Head of caudate nucleus (tissue), 42 donors: ENCODE data around the gene LIPI.
A peak's percentile ranks its signal among the peaks of the same experiment; 100 is the strongest.
"Not testable (repeated sequence)": the region's sequence is repeated elsewhere in the genome, so short reads cannot be mapped to it uniquely, and the experiment has no call there.

Experiments
- DNase-seq, 42 donors: peaks; one replicate each; pipeline versions ENCODE4 v3.0.0 to v3.0.0-alpha.2; 2020 to 2021; ENCODE audit warnings: mixed read lengths in 7 of 42
- intact Hi-C: fragments of 100-400 bp; cut with DNase I; formaldehyde crosslinking; loops from one replicate; pipeline ENCODE4 v1.15.0; 2022

LIPI gene

GRCh38 chr21:14210738-14211137 is at the start of gene LIPI:
TSS of gene LIPI (minus strand) at chr21:14210955. CDS start at chr21:14210845, 110 bp downstream.
- DNase-seq: no peak
- intact Hi-C loops: no loop called here

- intact Hi-C loops: no loop called here
Measured at GRCh38 chr21:14260174-14260764, 49.5 kb upstream of the LIPI start.

GRCh38 chr21:14259747-14260146 is 49.0 kb upstream of the LIPI start:
- DNase-seq: peak in 2 of 42 donors; percentile 16 to 38
- intact Hi-C loops: loop anchor here (5.0 kb wide), 1 partner anchor 1328 kb away; no protein-coding TSS in a partner anchor

More at GRCh38 chr21:14260174-14260764, 49.5 kb upstream of the LIPI start:
- DNase-seq: no peak

GRCh38 chr21:14251336-14251735 is 40.6 kb upstream of the LIPI start:
- intact Hi-C loops: no loop called here
- DNase-seq: no peak

- no peak for DNase-seq
- intact Hi-C loops: no loop called here
Measured at GRCh38 chr21:14245711-14246110, 35.0 kb upstream of the LIPI start.

- no peak for DNase-seq
- intact Hi-C loops: no loop called here
Measured at GRCh38 chr21:14244911-14245310, 34.2 kb upstream of the LIPI start.

- DNase-seq: no peak
- intact Hi-C loops: no loop called here
Measured at GRCh38 chr21:14243874-14244273, 33.1 kb upstream of the LIPI start.

- intact Hi-C loops: no loop called here
Measured at GRCh38 chr21:14243461-14243860, 32.7 kb upstream of the LIPI start.

GRCh38 chr21:14241297-14241696 is 30.5 kb upstream of the LIPI start:
- no peak for DNase-seq
- intact Hi-C loops: no loop called here

More at GRCh38 chr21:14243461-14243860, 32.7 kb upstream of the LIPI start:
- no peak for DNase-seq

GRCh38 chr21:14239281-14239680 is 28.5 kb upstream of the LIPI start:
- intact Hi-C loops: no loop called here
- no peak for DNase-seq

GRCh38 chr21:14236180-14236579 is 25.4 kb upstream of the LIPI start:
- intact Hi-C loops: no loop called here

GRCh38 chr21:14235101-14235500 is 24.3 kb upstream of the LIPI start:
- intact Hi-C loops: no loop called here
- DNase-seq: no peak

More at GRCh38 chr21:14236180-14236579, 25.4 kb upstream of the LIPI start:
- DNase-seq: no peak

GRCh38 chr21:14229399-14229798 is 18.6 kb upstream of the LIPI start:
- intact Hi-C loops: no loop called here
- no peak for DNase-seq

GRCh38 chr21:14223365-14223764 is 12.6 kb upstream of the LIPI start:
- intact Hi-C loops: no loop called here
- no peak for DNase-seq

GRCh38 chr21:14215971-14216641 is 5.4 kb upstream of the LIPI start, which contains the start of gene RBM11:
TSS of gene RBM11 (plus strand) at chr21:14216157. CDS start at chr21:14216187, 30 bp downstream.
- peak; percentile 48 to 90 (median 78) for DNase-seq
- intact Hi-C loops: no loop called here

GRCh38 chr21:14213164-14213563 is 2.4 kb upstream of the LIPI start:
- intact Hi-C loops: no loop called here
- no peak for DNase-seq

GRCh38 chr21:14206222-14206621 is 4.5 kb downstream of the LIPI start:
- intact Hi-C loops: no loop called here
- DNase-seq: no peak

- intact Hi-C loops: not testable (repeated sequence)
- peak in 40 of 42 donors; percentile 18 to 87 (median 56) for DNase-seq
Measured at GRCh38 chr21:14166463-14167223, 44.1 kb downstream of the LIPI start.

- DNase-seq: no peak
- intact Hi-C loops: no loop called here
Measured at GRCh38 chr21:14143999-14144398, 66.8 kb downstream of the LIPI start.

- DNase-seq: no peak
- intact Hi-C loops: no loop called here
Measured at GRCh38 chr21:14124266-14124665, 86.5 kb downstream of the LIPI start.
